Mesothelial cell of epicardium (in vitro differentiated cells): ENCODE data around the gene RETN. TPM values are rescaled to one million over a fixed set of nuclear protein-coding genes. Genes with fewer than 3 reads are reported as not detected.

Experiments
- DNase-seq, 2 experiments: peaks; one replicate each; pipeline ENCODE4 v3.0.0; 2021; ENCODE audit warnings: low spot score in 2 of 2; ENCODE audit not compliant: unreplicated experiment in 2 of 2
- H3K27ac Mint-ChIP-seq: 2 replicates; pipeline ENCODE4 v1.8.0; 2021; ENCODE audit warnings: mixed read lengths
- H3K27me3 Mint-ChIP-seq: 2 replicates; pipeline ENCODE4 v1.8.0; 2021; ENCODE audit warnings: low read depth, mixed read lengths
- H3K36me3 Mint-ChIP-seq: 2 replicates; pipeline ENCODE4 v1.8.0; 2021; ENCODE audit warnings: mixed read lengths
- H3K4me1 Mint-ChIP-seq: 2 replicates; pipeline ENCODE4 v1.8.0; 2021; ENCODE audit warnings: mixed read lengths
- H3K4me3 Mint-ChIP-seq: 2 replicates; pipeline ENCODE4 v1.8.0; 2021; ENCODE audit warnings: mild to moderate bottlenecking, moderate library complexity, mixed read lengths
- H3K9me3 Mint-ChIP-seq: 2 replicates; pipeline ENCODE4 v1.8.0; 2021; ENCODE audit warnings: mixed read lengths
- total RNA-seq: library from RNA; stranded (reverse); gene quantifications from 3 replicates; pipeline ENCODE4 v1.2.1, GENCODE V29; 2021
- TF ChIP-seq, protein P1 (sequence below): fragments of 200-600 bp; sonication (generic); IDR thresholded peaks from one replicate; pipeline ENCODE4 v1.5.0; 2021; ENCODE audit warnings: antibody characterized with exemption; ENCODE audit not compliant: unreplicated experiment

RETN gene
- total RNA-seq, 1 donor from 2014 or later, result not detected

DNA sequence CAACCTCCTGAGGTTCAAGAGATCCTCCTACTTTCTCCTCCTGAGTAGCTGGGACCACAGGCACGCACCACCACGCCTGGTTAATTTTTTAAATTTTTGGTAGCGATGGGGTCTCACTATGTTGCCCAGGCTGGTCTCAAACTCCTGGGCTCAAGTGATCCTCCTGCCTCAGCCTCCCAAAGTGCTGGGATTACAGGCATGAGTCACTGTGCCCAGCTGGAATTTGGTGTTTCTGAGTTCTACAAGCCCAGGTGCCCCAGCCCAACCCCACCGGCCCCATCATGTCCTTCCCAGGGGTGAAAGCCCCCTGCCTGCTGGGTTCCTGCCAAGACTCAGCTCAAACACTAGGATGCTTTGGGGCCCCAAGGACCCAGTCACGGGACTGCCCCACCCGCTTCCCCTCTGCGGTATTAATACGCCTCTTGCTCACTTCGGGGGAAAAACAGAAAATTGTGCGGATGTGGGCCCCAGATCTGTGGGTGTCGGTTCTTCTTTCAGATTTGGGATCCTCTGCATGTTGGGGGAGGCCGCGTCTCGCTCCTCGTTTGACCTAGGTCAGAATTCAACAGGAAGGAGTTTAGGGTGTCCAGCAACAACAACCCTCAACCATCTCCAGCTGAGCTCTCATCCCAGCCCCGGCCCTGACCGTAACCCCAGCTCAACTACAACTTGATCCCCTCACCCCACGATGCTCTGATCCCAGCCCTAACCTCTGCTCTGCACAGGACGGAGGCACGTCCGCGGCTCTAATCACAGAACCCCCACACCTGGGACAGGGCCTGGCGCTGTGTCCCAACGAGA is 36.7 kb downstream of the RETN start:
- no peaks in the 10 kb centered on the region for H3K36me3 Mint-ChIP-seq
- no peak for DNase-seq
- no peak overlapping the region for H3K4me3 Mint-ChIP-seq
- TF ChIP-seq, protein P1, sequence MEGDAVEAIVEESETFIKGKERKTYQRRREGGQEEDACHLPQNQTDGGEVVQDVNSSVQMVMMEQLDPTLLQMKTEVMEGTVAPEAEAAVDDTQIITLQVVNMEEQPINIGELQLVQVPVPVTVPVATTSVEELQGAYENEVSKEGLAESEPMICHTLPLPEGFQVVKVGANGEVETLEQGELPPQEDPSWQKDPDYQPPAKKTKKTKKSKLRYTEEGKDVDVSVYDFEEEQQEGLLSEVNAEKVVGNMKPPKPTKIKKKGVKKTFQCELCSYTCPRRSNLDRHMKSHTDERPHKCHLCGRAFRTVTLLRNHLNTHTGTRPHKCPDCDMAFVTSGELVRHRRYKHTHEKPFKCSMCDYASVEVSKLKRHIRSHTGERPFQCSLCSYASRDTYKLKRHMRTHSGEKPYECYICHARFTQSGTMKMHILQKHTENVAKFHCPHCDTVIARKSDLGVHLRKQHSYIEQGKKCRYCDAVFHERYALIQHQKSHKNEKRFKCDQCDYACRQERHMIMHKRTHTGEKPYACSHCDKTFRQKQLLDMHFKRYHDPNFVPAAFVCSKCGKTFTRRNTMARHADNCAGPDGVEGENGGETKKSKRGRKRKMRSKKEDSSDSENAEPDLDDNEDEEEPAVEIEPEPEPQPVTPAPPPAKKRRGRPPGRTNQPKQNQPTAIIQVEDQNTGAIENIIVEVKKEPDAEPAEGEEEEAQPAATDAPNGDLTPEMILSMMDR, result no peak
- no peaks in the 10 kb centered on the region for H3K4me1 Mint-ChIP-seq
- peaks cover 29% of the 10 kb centered on the region for H3K27me3 Mint-ChIP-seq
- H3K9me3 Mint-ChIP-seq, result no peaks in the 10 kb centered on the region
- H3K27ac Mint-ChIP-seq, result no peak overlapping the region

DNA sequence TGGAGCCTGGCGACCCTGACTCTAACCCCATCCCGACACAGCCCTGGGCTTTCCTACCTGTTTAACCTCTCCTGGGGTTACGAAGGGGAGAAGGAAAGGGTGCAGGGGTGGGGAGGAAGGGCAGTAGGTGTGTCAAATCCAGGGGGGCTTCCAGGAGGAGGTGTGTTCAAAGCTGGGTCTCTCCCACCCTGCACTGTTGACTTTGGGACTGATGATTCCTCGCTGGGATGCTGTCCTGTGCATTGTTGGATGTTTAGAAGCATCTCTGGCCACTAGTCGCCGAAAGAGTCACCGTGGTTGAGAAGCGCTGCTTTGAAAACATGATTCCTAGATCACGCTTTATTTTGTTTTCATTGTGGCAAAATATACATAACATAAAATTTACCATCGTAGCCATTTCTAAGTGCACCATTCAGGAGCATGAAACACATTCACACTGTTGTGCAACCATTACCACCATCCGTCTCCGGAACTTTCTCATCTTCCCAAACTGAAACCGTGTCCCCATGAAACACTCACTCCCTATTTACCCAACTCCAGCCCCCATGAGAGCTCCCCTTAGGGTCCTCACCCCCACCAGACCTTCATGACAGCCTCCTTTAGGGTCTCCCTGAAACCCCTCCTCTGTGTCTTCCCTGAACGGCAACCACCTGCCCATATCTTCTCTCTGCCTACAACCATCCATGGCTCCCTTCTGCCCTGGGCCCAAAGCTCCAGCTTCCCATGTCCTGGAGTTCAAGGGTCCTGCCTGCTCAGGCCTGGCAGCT is 37.5 kb downstream of the RETN start:
- Mint-ChIP-seq H3K27ac (no peak overlapping the region), H3K27me3 (peaks cover 29% of the 10 kb centered on the region), H3K4me3 (no peak overlapping the region), H3K4me1 (no peaks in the 10 kb centered on the region), H3K36me3 (no peaks in the 10 kb centered on the region), H3K9me3 (no peaks in the 10 kb centered on the region)
- no peak for DNase-seq
- TF ChIP-seq, protein P1, result no peak

DNA sequence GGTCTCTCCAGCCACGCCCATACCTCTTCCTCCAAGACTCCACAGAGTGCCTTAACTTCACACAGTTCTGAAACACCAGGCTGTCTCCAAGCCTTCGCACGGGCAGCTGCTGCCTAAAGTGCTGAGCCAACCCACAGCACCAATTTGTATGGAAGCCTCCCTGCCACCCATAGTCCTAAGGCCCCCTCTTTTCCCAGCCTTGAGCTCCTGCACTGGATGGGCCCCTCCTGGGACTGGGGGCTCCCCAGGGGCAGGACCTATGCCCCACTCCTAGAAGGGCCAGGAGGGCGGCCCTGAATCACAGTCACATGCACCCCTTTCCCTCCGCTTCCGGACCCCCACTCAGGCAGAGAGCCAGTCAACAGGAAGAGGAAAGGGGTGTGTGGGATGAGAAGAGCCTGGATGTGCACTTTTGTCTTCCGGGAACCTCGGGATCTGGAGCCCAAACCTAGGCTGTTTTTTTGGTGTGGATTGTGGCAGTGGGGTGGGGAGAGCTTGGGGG is 38.2 kb downstream of the RETN start:
- Mint-ChIP-seq H3K4me1 (no peaks in the 10 kb centered on the region), H3K4me3 (no peak overlapping the region), H3K27ac (no peak overlapping the region), H3K27me3 (peaks cover 26% of the 10 kb centered on the region), H3K9me3 (no peaks in the 10 kb centered on the region), H3K36me3 (no peaks in the 10 kb centered on the region)
- no peak for DNase-seq
- TF ChIP-seq, protein P1, result no peak

- H3K27ac Mint-ChIP-seq, result no peak overlapping the region
- H3K36me3 Mint-ChIP-seq, result no peaks in the 10 kb centered on the region
- no peaks in the 10 kb centered on the region for H3K4me1 Mint-ChIP-seq
- peaks cover 15% of the 10 kb centered on the region for H3K27me3 Mint-ChIP-seq
- no peak for DNase-seq
- TF ChIP-seq, protein P1, result no peak
- H3K4me3 Mint-ChIP-seq, result no peak overlapping the region
- no peaks in the 10 kb centered on the region for H3K9me3 Mint-ChIP-seq
Observed at GRCh38 chr19:7709932-7710460, 41.1 kb downstream of the RETN start.

DNA sequence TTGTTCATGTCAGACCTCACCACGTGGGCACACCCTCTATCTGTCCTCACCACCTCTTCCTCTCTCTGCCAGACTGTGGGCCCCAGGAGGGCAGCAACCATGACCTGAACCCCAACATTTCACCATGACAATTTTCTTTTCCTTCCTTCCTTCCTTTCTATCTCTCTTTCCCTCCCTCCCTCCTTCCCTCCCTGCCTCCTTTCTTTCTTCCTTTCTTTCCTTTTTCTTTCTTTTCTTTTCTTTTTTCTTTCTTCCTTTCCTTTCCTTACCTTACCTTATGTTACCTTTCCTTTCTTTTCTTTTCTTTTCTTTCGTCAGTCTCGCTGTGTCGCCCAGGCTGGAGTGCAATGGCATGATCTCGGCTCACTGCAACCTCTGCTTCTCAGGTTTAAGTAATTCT is 41.8 kb downstream of the RETN start:
- no peak for DNase-seq
- H3K4me1 Mint-ChIP-seq, result no peaks in the 10 kb centered on the region
- TF ChIP-seq, protein P1, result no peak
- H3K4me3 Mint-ChIP-seq, result no peak overlapping the region
- no peaks in the 10 kb centered on the region for H3K36me3 Mint-ChIP-seq
- H3K27me3 Mint-ChIP-seq, result peaks cover 14% of the 10 kb centered on the region
- H3K27ac Mint-ChIP-seq, result no peak overlapping the region
- H3K9me3 Mint-ChIP-seq, result no peaks in the 10 kb centered on the region
